HG02973 (cell line): ENCODE data around the gene PARD6B.
"Not testable (repeated sequence)": the region's sequence is repeated elsewhere in the genome, so short reads cannot be mapped to it uniquely, and the experiment has no call there.

Source experiments
- ATAC-seq: cut with Tn5 transposase; IDR thresholded peaks from one replicate; pipeline ENCODE4 v1.9.1; 2021; ENCODE audit warnings: moderate library complexity; ENCODE audit not compliant: unreplicated experiment

Gene PARD6B

GRCh38 chr20:50771419-50772080 is 40.2 kb downstream of the PARD6B start:
- ATAC-seq, result not testable (repeated sequence)

- no peak for ATAC-seq
Measured at GRCh38 chr20:50772420-50773185, 41.2 kb downstream of the PARD6B start.

- no peak for ATAC-seq
Measured at GRCh38 chr20:50774515-50774914, 43.1 kb downstream of the PARD6B start.

GRCh38 chr20:50776122-50776817 is 44.9 kb downstream of the PARD6B start:
- no peak for ATAC-seq

GRCh38 chr20:50777373-50777772 is 46.0 kb downstream of the PARD6B start:
- no peak for ATAC-seq

- ATAC-seq, result not testable (repeated sequence)
Measured at GRCh38 chr20:50778994-50779393, 47.6 kb downstream of the PARD6B start.

- no peak for ATAC-seq
Measured at GRCh38 chr20:50783390-50783789, 52.0 kb downstream of the PARD6B start.

- no peak for ATAC-seq
Measured at GRCh38 chr20:50783903-50784302, 52.5 kb downstream of the PARD6B start.

GRCh38 chr20:50784464-50784863 is 53.1 kb downstream of the PARD6B start:
- ATAC-seq, result no peak

- ATAC-seq, result no peak
Measured at GRCh38 chr20:50786703-50787102, 55.3 kb downstream of the PARD6B start.

- no peak for ATAC-seq
Measured at GRCh38 chr20:50787181-50787580, 55.8 kb downstream of the PARD6B start.

- ATAC-seq, result no peak
Measured at GRCh38 chr20:50788045-50788991, 56.9 kb downstream of the PARD6B start.

GRCh38 chr20:50789968-50790650 is 58.7 kb downstream of the PARD6B start:
- no peak for ATAC-seq

GRCh38 chr20:50790651-50791277 is 59.4 kb downstream of the PARD6B start:
- ATAC-seq, result peak; percentile 49

GRCh38 chr20:50792708-50793574 is 61.6 kb downstream of the PARD6B start:
- no peak for ATAC-seq

GRCh38 chr20:50793575-50794016 is 62.2 kb downstream of the PARD6B start:
- not testable (repeated sequence) for ATAC-seq

GRCh38 chr20:50794181-50794845 is 62.9 kb downstream of the PARD6B start:
- no peak for ATAC-seq
